HG03469 (cell line): ENCODE data around the gene THOC5.
"Not testable (repeated sequence)": the region's sequence is repeated elsewhere in the genome, so short reads cannot be mapped to it uniquely, and the experiment has no call there.

Experiments used
- ATAC-seq: cut with Tn5 transposase; IDR thresholded peaks from one replicate; pipeline ENCODE4 v1.9.1; 2021; ENCODE audit warnings: mild to moderate bottlenecking, moderate library complexity, moderate number of reproducible peaks; ENCODE audit not compliant: unreplicated experiment

The THOC5 gene

DNA sequence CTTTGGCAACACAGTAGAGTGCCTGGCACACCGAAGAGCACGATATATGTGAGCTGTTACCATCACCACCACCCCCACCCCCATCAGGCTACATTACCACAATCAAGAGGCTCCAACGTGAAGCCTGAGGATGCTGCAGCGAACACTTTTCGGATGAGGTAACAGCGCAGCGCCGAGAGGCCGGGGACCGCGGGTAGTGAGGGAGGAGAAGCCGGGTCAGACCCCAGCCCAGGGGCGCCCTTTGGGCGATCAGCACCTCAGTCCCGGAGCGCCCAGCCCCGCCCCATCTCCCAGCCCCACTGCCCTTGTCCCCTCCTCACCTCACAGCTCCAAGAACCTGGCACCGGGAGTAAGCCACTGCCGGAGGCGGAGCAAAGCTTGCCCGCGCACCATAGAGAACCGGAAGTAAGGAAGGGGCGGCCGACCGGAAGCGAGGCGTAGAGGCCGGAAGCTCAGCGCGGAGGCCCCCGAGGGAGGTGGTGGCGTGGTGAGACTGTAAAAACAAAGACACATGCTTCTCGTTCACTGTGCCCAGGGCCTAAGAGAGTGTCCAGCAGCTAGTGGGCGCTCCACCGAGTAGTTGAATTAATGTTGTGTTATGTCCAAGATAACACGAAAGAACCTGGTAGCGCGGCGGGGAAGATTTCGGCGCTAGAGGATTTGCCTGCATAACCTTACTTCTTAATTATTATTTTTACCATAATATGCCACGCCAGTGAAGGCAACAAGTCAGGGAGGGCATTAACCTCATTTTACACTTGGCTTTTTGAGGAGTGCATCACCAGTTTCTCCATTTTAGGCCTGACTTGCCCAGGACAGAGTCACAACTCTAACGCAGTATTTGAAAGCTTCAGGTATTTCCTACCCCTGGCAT is at the start of gene THOC5:
Gene THOC5 (minus strand): TSS at position 407 of the 874 bp plus-strand sequence. CDS start 4,610 bp downstream, outside the sequence.
- ATAC-seq: peak; percentile 89

DNA sequence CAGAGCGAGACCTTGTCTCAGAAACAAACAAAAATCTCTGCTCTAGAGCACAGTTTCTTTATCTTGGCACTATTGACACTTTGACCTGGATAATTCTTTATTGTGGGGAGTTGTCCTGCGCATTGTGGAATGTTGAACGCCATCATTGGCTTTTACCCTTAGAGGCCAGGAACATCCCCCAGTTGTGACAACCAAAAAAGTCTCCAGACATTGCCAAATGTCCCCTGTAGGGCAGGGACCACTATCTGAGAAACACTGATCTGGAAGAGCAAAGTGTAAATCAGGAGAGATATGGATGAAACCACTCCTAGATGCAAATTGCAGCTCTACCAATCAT is 45.1 kb upstream of the THOC5 start:
- no peak for ATAC-seq

DNA sequence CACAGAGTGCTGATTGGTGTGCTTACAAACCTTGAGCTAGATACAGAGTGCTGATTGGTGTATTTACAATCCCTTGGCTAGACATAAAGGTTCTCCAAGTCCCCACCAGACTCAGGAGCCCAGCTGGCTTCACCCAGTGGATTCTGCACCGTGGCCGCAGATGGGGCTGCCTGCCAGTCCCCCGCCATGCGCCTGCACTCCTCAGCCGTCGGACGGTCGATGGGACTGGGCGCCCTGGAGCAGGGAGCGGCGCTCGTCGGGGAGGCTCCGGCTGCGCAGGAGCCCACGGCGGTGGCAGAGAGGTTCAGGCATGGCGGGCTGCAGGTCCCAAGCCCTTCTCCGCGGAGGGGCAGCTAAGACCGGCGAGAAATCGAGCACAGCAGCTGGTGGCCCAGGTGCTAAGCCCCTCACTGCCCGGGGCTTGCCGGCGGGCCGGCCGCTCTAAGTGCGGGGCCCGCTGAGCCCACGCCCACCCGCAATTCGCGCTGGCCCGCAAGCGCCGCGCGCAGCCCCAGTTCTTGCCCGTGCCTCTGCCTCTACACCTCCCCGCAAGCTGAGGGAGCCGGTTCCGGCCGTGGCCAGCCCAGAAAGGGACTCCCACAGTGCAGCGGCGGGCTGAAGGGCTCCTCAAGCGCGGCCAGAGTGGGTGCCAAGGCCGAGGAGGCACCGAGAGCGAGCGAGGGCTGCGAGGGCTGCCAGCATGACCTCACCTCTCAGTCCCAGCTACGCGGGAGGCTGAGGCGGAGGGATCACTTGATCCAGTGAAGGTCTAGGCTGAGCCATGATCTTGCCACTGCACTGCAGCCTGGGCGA is 44.5 kb upstream of the THOC5 start:
- not testable (repeated sequence) for ATAC-seq

DNA sequence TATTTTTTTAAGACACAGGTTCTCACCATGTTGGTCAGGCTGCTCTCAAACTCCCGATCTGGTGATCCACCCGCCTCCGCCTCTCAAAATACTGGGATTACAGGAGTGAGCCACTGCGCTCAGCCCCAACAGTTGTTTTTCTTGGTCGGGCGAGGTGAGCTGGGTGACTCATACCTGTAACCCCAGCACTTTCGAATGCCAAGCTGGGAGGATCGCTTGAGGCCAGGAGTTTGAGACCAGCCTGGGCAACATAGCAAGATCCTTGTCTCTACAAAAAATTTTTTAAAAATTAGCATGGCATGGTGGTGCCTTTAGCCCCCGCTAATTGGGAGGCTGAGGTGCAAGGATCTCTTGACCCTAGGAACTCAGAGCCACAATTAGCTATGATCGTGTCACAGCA is 42.9 kb upstream of the THOC5 start:
- ATAC-seq: no peak

DNA sequence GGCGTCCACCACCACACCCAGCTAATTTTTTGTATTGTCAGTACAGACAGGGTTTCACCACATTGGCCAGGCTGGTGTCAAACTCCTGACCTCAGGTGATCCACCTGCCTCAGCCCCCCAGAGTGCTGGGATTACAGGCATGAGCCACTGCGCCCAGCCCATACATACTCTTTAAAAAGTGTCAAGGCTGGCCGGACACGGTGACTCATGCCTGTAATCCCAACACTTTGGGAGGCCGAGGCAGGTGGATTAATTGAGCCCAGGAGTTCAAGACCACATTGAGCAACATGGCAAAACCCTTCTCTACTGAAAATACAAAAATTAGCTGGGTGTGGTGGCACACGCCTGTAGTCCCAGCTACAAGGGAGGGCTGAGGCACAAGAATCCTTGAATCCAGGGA is 40.9 kb upstream of the THOC5 start:
- ATAC-seq: not testable (repeated sequence)

DNA sequence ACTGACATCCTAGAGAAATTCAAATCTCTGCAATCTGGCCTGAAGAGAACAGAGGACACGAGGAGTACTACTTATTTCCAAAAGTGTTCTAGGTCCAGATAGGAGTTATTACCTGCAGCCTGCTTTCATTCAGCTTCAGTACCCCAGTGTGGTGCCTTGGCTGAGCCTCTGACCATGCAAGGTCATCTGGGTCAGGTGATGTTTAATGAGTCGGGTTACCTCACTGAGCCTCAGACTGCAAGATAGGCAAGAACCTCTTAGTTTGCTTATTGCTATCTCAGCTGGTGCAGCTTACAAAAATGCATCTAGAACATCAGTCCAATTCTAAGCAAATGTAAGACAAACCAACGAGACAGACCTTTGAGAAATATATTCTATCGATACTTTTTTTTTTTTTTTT is 40.4 kb upstream of the THOC5 start:
- no peak for ATAC-seq

DNA sequence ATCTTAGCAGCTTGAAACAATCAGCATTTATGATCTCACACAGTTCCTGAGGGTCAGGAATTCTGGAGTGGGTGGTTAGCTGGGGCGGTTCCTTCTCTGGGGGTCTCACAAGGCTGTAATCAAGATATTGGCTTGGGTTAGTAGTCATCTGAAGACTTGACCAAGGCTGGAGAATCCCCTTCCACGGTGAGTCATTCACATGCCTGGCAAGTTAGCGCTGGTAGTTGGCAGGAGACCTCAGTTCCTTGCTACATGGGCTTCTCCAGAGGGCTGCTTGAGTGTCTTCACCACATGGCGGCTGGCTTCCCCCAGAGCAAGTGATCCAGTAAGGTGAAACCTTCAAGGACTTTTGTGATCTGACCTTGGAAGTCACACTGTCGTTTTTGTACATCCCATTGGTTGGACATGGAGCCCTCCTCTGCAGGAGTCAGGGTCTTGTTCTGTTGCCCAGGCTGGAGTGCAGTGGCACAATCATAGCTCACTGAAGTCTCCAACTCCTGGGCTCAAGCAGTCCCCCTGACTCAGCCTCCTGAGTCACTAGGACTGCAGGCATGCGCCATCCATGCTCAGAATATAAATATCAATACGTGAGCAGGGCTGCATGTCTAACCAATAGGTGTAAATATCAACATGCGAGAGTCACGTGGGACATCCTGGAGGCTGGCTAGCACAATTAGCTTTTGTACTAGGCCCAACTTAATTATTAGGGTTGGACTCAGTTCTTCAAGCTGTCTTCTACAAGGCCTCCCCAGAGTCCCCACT is 34.6 kb upstream of the THOC5 start:
- ATAC-seq: no peak

DNA sequence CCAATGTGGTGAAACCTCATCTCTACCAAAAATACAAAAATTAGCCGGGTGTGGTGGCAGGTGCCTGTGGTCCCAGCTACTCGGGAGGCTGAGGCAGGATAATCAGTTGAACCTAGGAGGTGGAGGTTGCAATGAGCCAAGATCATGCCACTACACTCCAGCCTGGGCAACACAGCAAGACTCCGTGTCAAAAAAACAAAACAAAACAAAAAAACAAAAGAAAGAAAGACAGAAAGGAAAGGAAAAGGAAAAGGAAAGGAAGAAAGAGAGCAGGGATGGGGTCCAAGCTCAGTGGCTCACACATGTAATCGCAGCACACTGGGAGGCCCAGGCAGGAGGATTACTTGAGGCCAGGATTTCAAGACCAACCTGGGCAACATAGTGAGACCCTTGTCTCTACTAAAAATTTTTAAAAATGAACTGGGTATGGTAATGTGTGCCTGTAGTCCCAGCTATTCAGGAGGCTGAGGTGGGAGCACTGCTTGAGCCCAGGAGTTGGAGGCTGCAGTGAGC is 32.7 kb upstream of the THOC5 start:
- ATAC-seq: not testable (repeated sequence)

DNA sequence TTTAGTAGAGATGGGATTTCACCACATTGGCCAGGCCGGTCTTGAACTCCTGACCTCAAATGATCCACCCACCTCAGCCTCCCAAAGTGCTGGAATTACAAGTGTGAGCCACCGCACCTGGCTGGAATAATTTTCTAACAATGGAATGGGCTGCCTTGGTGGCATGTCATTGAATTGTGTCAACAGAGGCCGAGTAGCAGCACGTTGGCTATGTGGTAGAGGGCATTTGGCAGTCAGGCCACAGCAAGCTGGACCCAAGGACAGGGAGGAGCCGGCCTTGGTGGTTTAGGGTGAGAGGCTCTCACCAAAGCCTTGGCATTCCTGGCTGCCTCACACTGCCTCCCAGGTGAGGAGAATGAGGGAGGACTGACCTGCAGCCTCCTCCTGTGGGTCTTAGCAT is 31.4 kb upstream of the THOC5 start:
- ATAC-seq: no peak

DNA sequence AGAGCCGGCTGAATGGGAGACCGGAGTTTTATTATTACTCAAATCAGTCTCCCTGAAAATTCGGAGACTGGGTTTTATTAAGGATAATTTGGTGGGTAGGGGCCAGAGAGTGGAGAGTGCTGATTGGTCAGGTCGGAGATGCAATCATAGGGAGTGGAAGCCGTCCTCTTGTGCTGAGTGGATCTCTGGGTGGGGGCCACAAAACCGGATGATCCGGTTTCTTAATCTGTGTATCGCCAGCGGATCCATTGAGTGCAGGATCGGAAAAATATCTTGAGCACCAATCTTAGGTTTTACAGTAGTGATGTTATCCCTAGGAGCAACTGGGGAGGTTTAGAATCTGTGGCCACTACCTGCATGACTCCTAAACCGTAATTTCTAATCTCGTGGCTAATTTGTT is 28.2 kb upstream of the THOC5 start:
- ATAC-seq: no peak

DNA sequence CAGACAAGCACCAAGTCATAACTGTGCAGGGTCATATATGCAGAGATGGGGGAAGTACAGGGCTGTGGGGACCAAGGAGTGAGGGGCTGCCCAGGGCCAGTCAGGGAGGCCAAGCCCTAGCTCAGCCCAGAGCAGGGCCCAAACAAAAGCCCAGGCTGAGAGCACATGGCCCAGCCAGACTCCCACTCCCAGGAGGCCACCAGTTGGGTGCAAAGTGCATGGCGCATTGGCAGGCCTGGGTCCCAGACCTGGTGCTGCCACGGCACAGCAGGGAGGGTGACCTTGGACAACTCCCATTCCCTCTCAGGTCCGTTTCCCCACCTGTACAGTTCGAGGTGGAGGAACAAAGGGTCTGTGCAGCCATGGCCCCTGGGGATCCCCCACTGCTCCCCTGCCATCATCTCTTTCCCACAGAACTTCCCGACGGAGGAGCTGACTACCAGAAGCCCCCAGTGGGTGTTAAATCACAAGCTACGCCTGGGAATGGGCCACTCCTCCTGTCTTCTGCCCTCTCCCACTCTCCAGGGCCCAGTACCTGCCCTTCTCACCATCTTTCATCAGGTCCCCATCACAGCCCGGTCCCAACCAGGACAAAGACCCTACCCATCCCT is 26.7 kb upstream of the THOC5 start:
- ATAC-seq: no peak

DNA sequence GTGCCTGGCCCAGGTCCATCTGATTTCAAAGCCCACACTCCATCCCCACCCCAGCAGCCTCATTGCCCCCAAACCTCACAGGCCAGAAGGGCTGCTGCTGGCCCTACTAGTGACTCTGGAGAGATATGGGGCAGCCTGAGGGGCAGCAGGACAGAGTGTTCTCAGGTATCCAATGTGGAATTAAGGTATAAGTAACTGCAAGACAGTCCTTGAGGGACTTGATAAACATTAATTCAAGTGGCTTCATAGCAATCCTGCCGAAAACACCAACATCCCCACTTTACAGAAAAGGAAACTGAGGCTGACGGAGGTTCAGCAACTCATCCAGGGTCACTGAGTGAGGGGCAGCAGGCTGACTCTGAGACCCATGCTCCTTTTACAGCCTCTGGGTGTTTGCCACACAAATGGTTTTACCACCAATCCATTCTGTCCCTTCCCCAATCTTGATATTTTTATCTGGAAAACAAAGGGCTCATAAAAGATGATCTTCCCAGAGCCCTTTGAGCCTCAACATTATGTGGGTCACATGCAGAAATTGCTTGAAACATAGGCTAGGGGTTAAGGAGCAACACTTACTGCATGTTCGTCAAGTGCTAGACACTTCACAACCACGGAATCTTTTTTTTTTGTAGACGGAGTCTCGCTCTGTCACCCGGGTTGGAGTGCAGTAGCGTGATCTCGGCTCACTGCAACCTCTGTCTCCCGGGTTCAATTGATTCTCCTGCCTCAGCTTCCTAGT is 25.1 kb upstream of the THOC5 start:
- ATAC-seq: no peak

DNA sequence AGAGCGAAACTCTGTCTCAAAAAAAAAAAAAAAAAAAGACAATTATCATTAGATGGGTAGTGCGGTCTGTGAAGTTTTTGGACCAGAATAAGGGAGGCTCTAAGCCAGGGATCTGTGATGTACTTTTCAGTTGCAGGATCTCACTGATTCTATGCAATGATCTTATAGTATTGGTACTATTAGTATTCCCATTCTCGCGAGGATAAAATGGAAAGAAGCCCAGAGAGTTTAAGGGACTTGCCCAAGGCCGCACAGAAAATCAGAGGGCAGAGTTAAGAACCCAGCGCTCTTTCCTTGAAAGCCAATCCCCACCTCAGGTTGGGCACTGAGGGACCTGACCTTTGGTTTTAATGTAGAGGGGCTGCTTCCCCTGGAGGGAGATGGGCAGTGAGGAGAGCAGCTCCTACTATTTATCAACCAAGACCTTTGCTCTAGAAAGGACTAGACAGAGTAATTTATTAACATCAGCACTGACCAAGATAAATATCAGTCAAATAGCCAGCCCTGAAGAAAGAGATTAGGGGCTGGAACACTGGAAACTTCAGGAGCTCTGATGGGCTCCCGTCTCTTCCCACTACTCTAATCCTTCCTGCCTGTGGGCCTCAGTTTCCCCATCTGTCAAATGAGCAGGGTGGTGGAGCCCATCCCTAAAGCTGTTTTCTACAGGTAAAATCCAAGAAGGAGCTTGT is 21.3 kb upstream of the THOC5 start:
- ATAC-seq: no peak

DNA sequence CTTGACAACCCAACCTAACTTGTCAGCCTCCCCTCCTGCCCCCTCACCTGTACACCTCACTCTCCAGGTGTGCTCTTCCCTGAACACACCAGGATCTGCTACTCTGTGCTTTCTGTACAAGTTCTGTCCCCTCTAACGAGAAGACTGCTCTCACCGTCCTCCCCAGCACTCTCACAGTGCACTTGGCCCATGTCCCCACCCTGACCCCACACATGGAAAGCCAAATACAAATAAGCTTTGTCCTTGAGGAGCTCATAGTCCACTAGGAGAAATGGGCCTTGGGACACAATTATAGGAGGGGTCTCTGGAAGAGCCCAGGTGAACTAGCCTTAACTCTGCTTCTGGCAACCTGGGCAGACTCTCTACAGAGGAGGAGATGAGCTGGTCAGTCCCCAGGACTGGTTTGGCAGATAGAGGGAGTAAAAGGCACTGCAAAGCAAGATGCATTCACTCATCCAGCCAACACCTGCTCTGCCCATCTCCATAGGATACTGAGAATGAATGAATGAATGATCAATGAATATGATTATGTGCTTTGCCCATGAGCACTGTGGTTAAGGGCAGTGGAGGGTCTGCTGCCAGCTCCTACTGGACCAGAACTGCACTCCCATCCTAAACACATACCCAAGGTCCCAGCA is 17.5 kb upstream of the THOC5 start:
- ATAC-seq: no peak

DNA sequence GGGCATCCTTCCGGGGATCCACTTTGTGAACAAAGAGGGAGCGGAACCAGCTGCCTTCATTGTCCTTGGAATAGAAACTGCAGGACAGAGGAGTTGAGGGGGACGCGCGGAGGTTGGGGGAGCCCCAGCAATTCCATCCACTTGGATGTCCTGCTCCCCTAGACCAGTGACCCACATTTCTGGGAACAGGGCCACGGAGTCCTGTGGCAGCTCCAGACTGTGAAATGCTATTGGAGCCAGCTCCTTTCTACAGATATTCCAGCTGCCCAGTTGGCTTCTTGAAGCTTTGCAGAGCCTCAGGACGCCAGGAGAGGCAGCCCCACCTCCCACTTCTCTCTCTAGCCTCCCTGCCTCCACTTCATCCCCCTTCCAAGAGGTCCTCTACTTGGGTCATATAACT is 16.9 kb upstream of the THOC5 start:
- ATAC-seq: no peak

DNA sequence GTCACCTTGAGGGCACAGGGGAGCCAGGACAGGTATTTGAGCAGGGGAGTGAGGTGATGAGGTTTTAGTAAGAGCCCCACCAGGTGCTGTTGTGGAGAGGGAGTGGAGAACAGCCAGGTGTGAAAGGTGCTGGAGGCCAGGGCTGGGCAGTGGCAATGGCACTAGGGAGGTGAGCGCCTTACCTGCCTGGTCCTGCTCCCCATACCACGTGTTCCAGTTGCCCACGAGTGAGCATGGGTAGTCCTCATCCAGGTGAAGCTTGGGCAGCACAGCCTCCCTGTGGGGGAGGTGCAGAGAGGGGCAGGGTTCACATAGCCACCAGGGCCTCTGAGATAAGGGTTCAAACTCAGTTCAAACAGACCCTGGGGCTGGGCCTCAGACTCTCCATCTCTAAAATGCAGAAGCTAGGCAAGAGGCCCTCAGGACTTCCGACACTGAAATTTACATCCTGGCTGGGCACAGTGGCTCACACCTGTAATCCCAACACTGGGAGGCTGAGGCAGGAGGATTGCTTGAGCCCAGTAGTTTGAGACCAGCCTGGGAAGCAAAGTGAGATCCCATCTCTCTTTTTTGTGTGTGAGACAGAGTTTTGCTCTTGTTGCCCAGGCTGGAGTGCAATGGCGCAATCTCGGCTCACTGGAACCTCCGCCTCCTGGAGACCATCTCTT is 15.6 kb upstream of the THOC5 start:
- no peak for ATAC-seq

DNA sequence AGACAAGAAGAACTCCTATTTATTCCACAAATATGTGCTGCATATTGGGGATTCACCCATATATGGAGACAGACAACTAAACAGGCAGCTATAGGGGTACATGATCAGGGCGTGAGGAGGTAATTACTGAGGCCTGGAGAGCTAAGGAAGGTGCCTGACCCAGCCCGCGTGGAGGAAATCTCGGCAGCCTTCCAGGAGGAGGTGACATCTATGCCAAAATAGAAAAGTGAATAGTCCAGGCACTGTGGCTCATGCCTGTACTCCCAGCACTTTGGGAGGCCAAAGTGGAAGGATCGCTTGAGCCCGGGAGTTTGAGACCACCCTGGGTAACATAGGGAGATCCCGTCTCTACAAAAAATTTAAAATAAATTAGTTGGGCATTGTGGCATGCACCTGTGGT is 13.8 kb upstream of the THOC5 start:
- ATAC-seq: no peak

DNA sequence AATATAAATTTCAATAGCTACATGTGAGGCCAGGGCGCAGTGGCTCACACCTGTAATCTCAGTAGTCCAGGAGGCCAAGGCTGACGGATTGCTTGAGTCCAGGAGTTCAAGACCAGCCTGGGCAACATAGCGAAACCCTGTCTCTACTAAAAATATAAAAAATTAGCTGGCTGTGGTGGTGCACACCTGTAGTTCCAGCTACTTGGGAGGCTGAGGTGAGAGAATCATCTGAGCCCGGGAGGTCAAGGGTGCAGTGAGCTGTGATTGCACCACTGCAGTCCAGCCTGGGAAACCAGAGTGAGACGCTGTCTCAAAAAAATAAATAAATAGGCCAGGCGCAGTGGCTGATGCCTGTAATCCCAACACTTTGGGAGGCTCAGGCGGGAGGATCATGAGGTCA is 13.0 kb upstream of the THOC5 start:
- not testable (repeated sequence) for ATAC-seq
